SU-DHL-6 (cell line): Measurements from ENCODE around the gene ZNF581.

Source experiments
- H2AFZ ChIP-seq: fragments of 200-600 bp; sonication (generic); 2 replicates; pipeline ENCODE4 v1.6.1; 2014; ENCODE audit warnings: low read depth, mild to moderate bottlenecking, moderate library complexity, mixed read lengths, antibody characterized with exemption, low read length; ENCODE audit not compliant: severe bottlenecking
- H3F3A ChIP-seq: fragments of 200-600 bp; shearing (Covaris generic); 2 replicates; pipeline ENCODE4 v1.6.0; 2016; ENCODE audit warnings: antibody characterized with exemption, mild to moderate bottlenecking; ENCODE audit not compliant: insufficient read depth
- H3K27ac ChIP-seq: fragments of 200-600 bp; sonication (generic); 2 replicates; pipeline ENCODE4 v1.5.1; 2016; ENCODE audit warnings: low read depth, mild to moderate bottlenecking, low read length, moderate library complexity, mixed read lengths
- H3K27me3 ChIP-seq: fragments of 200-600 bp; sonication (generic), shearing (Covaris generic); 2 replicates; pipeline ENCODE4 v1.6.0; 2014; ENCODE audit warnings: mild to moderate bottlenecking, low read length
- H3K36me3 ChIP-seq: fragments of 200-600 bp; sonication (generic); 2 replicates; pipeline ENCODE4 v1.6.1; 2014; ENCODE audit warnings: mild to moderate bottlenecking, low read length, mixed read lengths
- H3K4me2 ChIP-seq: fragments of 300-600, 200-600 bp; shearing (Covaris generic), sonication (generic); 2 replicates; pipeline ENCODE4 v1.6.0; 2014; ENCODE audit warnings: low read length, low read depth, mild to moderate bottlenecking; ENCODE audit not compliant: poor library complexity, severe bottlenecking
- H3K4me3 ChIP-seq: fragments of 200-600 bp; sonication (generic); 2 replicates; pipeline ENCODE4 v1.5.1; 2014; ENCODE audit warnings: antibody characterized with exemption, low read length, mild to moderate bottlenecking, mixed read lengths; ENCODE audit not compliant: insufficient read depth, poor library complexity, severe bottlenecking
- H3K79me2 ChIP-seq: fragments of 200-600 bp; sonication (generic); 2 replicates; pipeline ENCODE4 v1.6.1; 2014; ENCODE audit warnings: mild to moderate bottlenecking, low read length, moderate library complexity; ENCODE audit not compliant: insufficient read depth
- H3K9ac ChIP-seq: fragments of 200-600 bp; sonication (generic); 2 replicates; pipeline ENCODE4 v1.7.0; 2014; ENCODE audit warnings: mild to moderate bottlenecking, low read length
- H3K9me2 ChIP-seq: fragments of 200-600 bp; sonication (generic); replicated peaks from 2 replicates; pipeline ENCODE4 v1.6.1; 2014; ENCODE audit warnings: low read length; ENCODE audit not compliant: insufficient read depth
- H3K9me3 ChIP-seq: fragments of 200-600 bp; sonication (generic); 2 replicates; pipeline ENCODE4 v1.6.1; 2014; ENCODE audit warnings: low read length, mixed read lengths; ENCODE audit not compliant: insufficient read depth
- H4K20me1 ChIP-seq: fragments of 200-600 bp; sonication (generic); 2 replicates; pipeline ENCODE4 v1.6.1; 2014; ENCODE audit warnings: low read depth, mild to moderate bottlenecking, antibody characterized with exemption, low read length, moderate library complexity, mixed read lengths
- EZH2phosphoT487 ChIP-seq: fragments of 200-600 bp; sonication (generic), shearing (Covaris generic); conservative IDR thresholded peaks from 2 replicates; pipeline ENCODE4 v1.6.1; 2018; ENCODE audit warnings: mild to moderate bottlenecking, antibody characterized with exemption, low read length, moderate library complexity, mixed read lengths
- TF ChIP-seq, protein P1 (sequence below): fragments of 200-600 bp; sonication (generic); IDR thresholded peaks from one replicate; pipeline ENCODE4 v1.5.1; 2017; ENCODE audit warnings: antibody characterized with exemption, mild to moderate bottlenecking, low read length, moderate library complexity; ENCODE audit not compliant: insufficient read depth, poor library complexity, severe bottlenecking

Gene ZNF581

DNA sequence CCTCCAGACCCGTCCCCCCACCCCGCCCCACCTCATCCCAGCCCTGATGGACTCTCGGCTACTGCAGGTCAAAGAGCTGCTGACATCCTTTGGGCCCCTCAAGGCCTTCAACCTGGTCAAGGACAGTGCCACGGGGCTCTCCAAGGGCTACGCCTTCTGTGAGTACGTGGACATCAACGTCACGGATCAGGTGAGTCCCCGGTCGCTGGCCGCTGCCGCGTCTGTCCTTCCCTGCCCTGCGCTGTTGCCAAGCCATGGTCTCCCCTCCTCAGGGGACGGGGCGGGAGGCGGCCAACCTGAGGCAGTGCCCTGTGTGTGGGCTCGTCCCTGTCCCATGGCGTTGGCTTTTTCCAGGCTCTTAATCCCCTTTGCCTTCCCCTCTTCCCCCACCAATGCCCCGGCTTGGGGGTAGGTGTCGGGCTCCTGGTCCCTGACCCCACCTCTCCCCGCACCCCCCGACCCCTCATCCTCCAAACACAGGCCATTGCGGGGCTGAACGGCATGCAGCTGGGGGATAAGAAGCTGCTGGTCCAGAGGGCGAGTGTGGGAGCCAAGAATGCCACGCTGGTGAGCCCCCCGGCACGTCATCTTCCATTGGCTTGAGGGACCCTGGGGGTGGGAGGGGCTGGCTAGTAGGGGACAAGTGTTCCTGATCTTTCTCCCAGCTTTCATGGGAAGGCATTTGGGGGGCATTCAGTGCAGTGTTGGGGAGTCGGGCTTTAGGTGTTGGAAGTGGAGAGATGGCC is 25.3 kb downstream of the ZNF581 start:
- H3K36me3 ChIP-seq = peaks cover 11% of the 10 kb centered on the region
- no peak overlapping the region for H3K27ac ChIP-seq
- H3K9me3 ChIP-seq = no peaks in the 10 kb centered on the region
- no peak overlapping the region for H3K4me3 ChIP-seq
- no peak overlapping the region for H3K9ac ChIP-seq
- H3F3A ChIP-seq = peaks cover 18% of the 10 kb centered on the region; the same call in 1 of the 2 replicates
- H2AFZ ChIP-seq = no peak overlapping the region
- H3K9me2 ChIP-seq = no peaks in the 10 kb centered on the region
- H3K4me2 ChIP-seq = no peak overlapping the region
- H3K79me2 ChIP-seq = peaks cover 91% of the 10 kb centered on the region
- TF ChIP-seq, protein P1, sequence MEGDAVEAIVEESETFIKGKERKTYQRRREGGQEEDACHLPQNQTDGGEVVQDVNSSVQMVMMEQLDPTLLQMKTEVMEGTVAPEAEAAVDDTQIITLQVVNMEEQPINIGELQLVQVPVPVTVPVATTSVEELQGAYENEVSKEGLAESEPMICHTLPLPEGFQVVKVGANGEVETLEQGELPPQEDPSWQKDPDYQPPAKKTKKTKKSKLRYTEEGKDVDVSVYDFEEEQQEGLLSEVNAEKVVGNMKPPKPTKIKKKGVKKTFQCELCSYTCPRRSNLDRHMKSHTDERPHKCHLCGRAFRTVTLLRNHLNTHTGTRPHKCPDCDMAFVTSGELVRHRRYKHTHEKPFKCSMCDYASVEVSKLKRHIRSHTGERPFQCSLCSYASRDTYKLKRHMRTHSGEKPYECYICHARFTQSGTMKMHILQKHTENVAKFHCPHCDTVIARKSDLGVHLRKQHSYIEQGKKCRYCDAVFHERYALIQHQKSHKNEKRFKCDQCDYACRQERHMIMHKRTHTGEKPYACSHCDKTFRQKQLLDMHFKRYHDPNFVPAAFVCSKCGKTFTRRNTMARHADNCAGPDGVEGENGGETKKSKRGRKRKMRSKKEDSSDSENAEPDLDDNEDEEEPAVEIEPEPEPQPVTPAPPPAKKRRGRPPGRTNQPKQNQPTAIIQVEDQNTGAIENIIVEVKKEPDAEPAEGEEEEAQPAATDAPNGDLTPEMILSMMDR = no peak
- TF ChIP-seq EZH2phosphoT487 = no peak
- H3K27me3 ChIP-seq = no peaks in the 10 kb centered on the region
- peaks cover 11% of the 10 kb centered on the region for H4K20me1 ChIP-seq

DNA sequence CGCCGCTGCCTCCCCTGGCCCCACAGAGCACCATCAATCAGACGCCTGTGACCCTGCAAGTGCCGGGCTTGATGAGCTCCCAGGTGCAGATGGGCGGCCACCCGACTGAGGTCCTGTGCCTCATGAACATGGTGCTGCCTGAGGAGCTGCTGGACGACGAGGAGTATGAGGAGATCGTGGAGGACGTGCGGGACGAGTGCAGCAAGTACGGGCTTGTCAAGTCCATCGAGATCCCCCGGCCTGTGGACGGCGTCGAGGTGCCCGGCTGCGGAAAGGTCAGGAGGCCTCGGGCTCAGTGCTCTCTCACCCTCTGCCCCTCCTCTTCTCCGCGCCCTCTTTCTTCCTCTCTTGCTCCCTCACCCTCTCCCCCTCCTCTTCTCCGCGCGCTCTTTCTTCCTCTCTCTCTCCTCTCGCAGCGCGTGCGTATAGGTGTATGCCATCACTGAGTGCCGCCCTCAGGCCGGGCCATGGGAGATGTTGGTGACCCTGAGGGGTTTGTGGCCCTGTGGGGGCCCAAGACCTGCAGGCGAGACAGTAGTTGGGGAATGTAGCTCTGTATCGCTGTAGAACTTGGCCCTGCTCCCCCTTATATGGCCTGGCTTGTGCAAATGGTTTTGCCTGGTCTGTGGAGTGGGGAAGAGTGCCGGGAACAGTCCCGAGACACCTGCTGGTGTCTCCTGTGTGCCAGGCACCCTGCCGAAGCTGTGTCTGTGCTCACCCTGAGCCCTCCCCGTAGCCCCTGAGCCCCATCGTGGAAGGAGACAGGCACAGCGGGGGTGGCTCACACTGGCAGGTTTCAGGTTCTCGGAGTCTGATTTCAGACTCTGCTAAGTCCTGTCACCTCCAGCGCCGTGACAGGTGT is 26.2 kb downstream of the ZNF581 start:
- Histone ChIP-seq H2AFZ (no peak overlapping the region), H3K27me3 (no peaks in the 10 kb centered on the region), H3K27ac (no peak overlapping the region), H3F3A (peaks cover 25% of the 10 kb centered on the region), H3K4me2 (no peak overlapping the region), H3K36me3 (peaks cover 11% of the 10 kb centered on the region), H3K9me2 (no peaks in the 10 kb centered on the region), H3K9ac (no peak overlapping the region), H3K4me3 (no peak overlapping the region), H3K79me2 (peaks cover 84% of the 10 kb centered on the region), H4K20me1 (peaks cover 11% of the 10 kb centered on the region), H3K9me3 (no peaks in the 10 kb centered on the region)
- no peak for TF ChIP-seq EZH2phosphoT487
- TF ChIP-seq, protein P1 = no peak

DNA sequence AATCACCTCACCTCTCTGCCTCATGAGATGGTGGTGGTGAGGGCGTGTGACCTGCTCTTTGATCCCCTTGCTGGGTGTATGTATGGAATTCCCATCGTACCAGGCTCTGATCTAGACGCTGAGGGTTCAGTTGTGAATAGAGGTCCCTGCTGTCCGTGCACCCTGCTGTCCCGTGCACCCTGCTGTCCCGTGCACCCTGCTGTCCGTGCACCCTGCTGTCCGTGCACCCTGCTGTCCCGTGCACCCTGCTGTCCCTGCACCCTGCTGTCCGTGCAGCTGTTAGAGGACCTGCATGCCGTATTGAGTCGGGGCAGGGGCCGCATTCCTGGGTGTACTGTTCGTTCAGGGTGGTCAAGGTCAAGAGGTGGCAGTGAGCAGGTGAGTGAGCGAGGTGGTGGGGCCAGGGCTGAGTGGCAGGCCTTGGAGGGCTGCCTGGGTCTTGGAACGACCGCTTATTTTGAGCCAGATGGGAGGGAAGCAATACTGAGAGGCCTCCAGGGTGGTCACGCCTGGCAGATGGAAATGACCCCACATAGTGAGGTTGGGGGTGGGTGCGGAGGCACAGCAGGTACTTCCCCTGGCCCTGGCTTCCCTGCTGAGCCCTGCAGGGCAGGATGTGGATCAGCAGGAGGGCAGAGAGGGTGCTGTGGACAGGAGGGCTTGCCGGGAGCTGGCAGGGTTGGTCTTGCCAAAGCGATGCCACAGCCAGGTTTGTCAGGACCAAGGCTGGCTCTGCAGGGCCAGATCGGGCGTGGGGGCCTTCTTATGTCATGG is 27.0 kb downstream of the ZNF581 start:
- Histone ChIP-seq H4K20me1 (peaks cover 11% of the 10 kb centered on the region), H3F3A (peaks cover 25% of the 10 kb centered on the region), H3K9ac (no peak overlapping the region), H3K9me2 (no peaks in the 10 kb centered on the region), H3K79me2 (peaks cover 82% of the 10 kb centered on the region), H3K4me3 (no peak overlapping the region), H3K27me3 (no peaks in the 10 kb centered on the region), H2AFZ (no peak overlapping the region), H3K4me2 (no peak overlapping the region), H3K36me3 (peaks cover 11% of the 10 kb centered on the region), H3K27ac (no peak overlapping the region), H3K9me3 (no peaks in the 10 kb centered on the region)
- TF ChIP-seq EZH2phosphoT487 = no peak
- TF ChIP-seq, protein P1 = no peak
